ENCODE measurements around the gene RASSF7. TPM values are rescaled to one million over a fixed set of nuclear protein-coding genes. Genes with fewer than 3 reads are reported as not detected.

RASSF7 gene
- total and polyA plus RNA-seq, 2 donors from 2014 or later, result 106 to 108 TPM

DNA sequence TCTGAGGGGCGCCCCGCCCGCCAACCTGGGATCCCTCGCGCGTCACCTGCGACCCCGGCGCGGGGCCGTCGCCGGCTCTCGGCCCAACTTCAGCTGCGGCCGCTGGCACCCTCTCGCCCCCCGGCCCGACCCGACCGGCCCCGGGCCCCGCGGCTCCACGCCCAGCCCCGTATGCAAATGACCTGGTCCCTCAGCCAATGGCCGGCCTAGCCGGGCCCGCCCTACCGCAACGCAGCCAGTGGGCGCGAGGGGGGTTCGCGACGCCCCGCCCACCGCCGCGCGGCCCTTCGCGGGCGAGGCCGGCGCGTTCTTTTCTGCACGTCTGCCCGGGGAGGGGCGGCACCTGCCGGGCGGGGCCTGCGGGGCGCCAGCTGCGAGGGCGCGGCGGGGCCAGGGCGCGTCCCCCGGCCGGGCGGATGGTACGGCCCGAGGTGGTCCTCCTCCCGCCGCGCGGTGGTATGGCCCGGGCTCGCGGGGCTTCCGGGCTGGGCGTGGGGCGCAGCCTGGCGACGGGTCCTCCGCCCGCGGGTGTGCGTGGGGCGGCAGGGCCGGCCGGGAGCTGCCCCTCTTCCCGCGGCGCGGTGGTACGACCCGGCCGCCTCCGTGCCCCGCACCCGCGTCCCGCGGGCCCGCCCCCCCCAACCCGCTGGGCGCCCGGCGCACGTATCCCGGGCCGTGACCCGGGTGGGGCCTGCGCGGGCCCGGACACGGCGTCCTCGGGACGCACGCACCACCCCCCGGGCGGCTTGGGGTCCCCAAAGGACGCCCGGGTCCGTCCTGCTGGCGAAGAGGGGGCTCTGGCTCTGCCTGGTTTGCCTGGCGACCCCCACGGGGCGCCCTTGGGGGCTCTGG, 7.8 kb downstream of the RASSF7 start:
- Histone ChIP-seq H3K4me3 (ENCODE audit: low read length in 3 of 3) (peak overlapping the region in 2 of 3 donors; percentile 48 to 60), H3K9me3 (ENCODE audit: control insufficient read depth in 2 of 3, insufficient read depth in 1 of 3, low read length in 3 of 3) (no peaks in the 10 kb centered on the region), H3K9ac (ENCODE audit: low read length in 3 of 3) (peak overlapping the region in 1 of 3 donors; percentile 69), H3K36me3 (ENCODE audit: control insufficient read depth in 2 of 3, insufficient read depth in 3 of 3, low read length in 3 of 3) (peaks cover 0 to 2% (median 0%) of the 10 kb centered on the region in 3 donors), H3K27ac (ENCODE audit: low read depth in 2 of 2, low read length in 2 of 2) (peak overlapping the region in 1 of 2 donors; percentile 57), H3K27me3 (ENCODE audit: control insufficient read depth, insufficient read depth, low read length) (no peaks in the 10 kb centered on the region), H3K4me1 (ENCODE audit: control insufficient read depth in 2 of 3, insufficient read depth in 2 of 3, low read depth in 1 of 3, low read length in 3 of 3) (peaks cover 0 to 21% (median 8%) of the 10 kb centered on the region in 3 donors)
- intact Hi-C loops (cut with DNase I), result no loop called here
- TF ChIP-seq, protein P1, sequence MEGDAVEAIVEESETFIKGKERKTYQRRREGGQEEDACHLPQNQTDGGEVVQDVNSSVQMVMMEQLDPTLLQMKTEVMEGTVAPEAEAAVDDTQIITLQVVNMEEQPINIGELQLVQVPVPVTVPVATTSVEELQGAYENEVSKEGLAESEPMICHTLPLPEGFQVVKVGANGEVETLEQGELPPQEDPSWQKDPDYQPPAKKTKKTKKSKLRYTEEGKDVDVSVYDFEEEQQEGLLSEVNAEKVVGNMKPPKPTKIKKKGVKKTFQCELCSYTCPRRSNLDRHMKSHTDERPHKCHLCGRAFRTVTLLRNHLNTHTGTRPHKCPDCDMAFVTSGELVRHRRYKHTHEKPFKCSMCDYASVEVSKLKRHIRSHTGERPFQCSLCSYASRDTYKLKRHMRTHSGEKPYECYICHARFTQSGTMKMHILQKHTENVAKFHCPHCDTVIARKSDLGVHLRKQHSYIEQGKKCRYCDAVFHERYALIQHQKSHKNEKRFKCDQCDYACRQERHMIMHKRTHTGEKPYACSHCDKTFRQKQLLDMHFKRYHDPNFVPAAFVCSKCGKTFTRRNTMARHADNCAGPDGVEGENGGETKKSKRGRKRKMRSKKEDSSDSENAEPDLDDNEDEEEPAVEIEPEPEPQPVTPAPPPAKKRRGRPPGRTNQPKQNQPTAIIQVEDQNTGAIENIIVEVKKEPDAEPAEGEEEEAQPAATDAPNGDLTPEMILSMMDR (IDR thresholded peaks at IDR 0.05; ENCODE audit: borderline replicate concordance, extremely low read depth, insufficient read depth), result no peak
- FAIRE-seq (no peak), DNase-seq (peak; percentile 96 to 98 (median 97))

DNA sequence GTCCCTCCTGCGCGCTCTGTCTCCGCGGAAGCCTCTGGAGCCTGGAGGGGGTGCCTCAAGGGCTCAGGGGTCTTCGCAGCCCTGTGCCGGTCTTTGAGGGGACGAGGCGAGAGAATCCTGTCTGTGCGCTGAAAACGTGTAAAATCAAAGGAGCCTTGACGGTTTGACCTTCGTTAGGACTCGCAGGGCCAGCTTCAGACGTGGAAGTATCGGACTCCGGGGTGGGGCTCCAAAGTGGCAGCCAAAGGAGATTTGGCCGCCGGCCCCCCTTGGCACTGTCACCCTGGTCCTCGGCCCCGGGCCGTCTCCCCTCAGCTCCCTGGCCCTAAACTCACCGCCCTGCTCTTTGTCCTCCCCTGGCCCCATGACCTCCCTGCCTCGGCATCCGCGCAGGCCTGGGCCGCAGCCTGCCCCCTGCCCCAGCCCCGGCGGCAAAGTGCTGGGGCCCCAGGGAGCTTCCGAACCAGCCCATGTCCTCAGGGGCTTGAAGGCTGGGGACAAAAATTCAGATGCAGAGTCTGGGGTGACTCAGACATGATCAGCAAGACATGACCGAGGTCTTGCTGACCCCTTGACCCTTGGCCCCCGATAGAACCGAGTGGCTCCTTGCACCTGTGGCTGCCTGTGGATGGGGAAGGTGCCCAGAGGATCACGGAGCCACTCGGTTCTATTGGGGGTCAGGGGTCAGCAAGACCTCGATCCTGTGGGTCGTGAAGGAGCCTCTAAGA, 8.6 kb downstream of the RASSF7 start:
- Histone ChIP-seq H3K36me3 (ENCODE audit: control insufficient read depth in 2 of 3, insufficient read depth in 3 of 3, low read length in 3 of 3) (no peaks in the 10 kb centered on the region), H3K27ac (ENCODE audit: low read depth in 2 of 2, low read length in 2 of 2) (no peak overlapping the region), H3K4me1 (ENCODE audit: control insufficient read depth in 2 of 3, insufficient read depth in 2 of 3, low read depth in 1 of 3, low read length in 3 of 3) (peaks cover 0 to 21% (median 8%) of the 10 kb centered on the region in 3 donors), H3K9ac (ENCODE audit: low read length in 3 of 3) (peak overlapping the region in 1 of 3 donors; percentile 69), H3K27me3 (ENCODE audit: control insufficient read depth, insufficient read depth, low read length) (no peaks in the 10 kb centered on the region), H3K9me3 (ENCODE audit: control insufficient read depth in 2 of 3, insufficient read depth in 1 of 3, low read length in 3 of 3) (no peaks in the 10 kb centered on the region), H3K4me3 (ENCODE audit: low read length in 3 of 3) (peak overlapping the region in 2 of 3 donors; percentile 48 to 60)
- no peak for FAIRE-seq
- intact Hi-C loops (cut with DNase I), result no loop called here
- TF ChIP-seq, protein P1 (IDR thresholded peaks at IDR 0.05; ENCODE audit: borderline replicate concordance, extremely low read depth, insufficient read depth), result no peak
- DNase-seq, result peak in 2 of 5 donors; percentile 79 to 82

DNA sequence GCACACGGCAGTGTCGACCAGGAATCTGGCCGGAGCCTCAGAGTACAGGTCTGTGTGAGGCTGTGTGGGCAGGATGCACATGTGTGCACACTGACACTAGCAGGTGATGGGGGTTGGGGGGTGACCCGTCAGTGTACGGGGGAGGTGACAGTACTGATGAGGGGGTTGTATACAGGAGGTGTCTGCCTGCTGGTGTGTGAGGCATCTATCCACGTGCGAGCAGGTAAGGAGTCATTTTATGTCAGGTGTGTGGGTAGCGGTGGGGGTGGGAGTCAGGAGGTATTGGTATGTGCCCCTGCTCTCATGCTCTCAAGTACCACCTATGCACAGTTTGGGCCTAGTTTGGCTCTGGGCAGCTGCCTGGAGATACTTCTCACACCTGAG, 11.0 kb downstream of the RASSF7 start:
- TF ChIP-seq, protein P1 (IDR thresholded peaks at IDR 0.05; ENCODE audit: borderline replicate concordance, extremely low read depth, insufficient read depth), result no peak
- Histone ChIP-seq H3K9ac (ENCODE audit: low read length in 3 of 3) (no peak overlapping the region), H3K9me3 (ENCODE audit: control insufficient read depth in 2 of 3, insufficient read depth in 1 of 3, low read length in 3 of 3) (no peaks in the 10 kb centered on the region), H3K27me3 (ENCODE audit: control insufficient read depth, insufficient read depth, low read length) (no peaks in the 10 kb centered on the region), H3K4me3 (ENCODE audit: low read length in 3 of 3) (no peak overlapping the region), H3K36me3 (ENCODE audit: control insufficient read depth in 2 of 3, insufficient read depth in 3 of 3, low read length in 3 of 3) (no peaks in the 10 kb centered on the region), H3K27ac (ENCODE audit: low read depth in 2 of 2, low read length in 2 of 2) (no peak overlapping the region), H3K4me1 (ENCODE audit: control insufficient read depth in 2 of 3, insufficient read depth in 2 of 3, low read depth in 1 of 3, low read length in 3 of 3) (peaks cover 0 to 25% (median 8%) of the 10 kb centered on the region in 3 donors)
- FAIRE-seq (no peak), DNase-seq (peak in 1 of 5 donors; percentile 62)
- intact Hi-C loops (cut with DNase I), result no loop called here
